Heart left ventricle (tissue), 16 donors: Measurements from ENCODE around the gene SPC24. TPM values are rescaled to one million over a fixed set of nuclear protein-coding genes. Genes with fewer than 3 reads are reported as not detected.
A peak's percentile ranks its signal among the peaks of the same experiment; 100 is the strongest.
"Not testable (repeated sequence)": the region's sequence is repeated elsewhere in the genome, so short reads cannot be mapped to it uniquely, and the experiment has no call there.

ENCODE experiments used
- ATAC-seq, 4 donors: fragments of 200-7000 bp; cut with Tn5 transposase; one replicate each; pipeline ENCODE4 v1.9.1; 2020 to 2022; ENCODE audit warnings: moderate library complexity in 4 of 4, mild to moderate bottlenecking in 3 of 4, moderate number of reproducible peaks in 1 of 4
- DNase-seq, 5 donors: peaks; one replicate each; pipeline ENCODE4 v3.0.0-alpha.2; 2020
- H3K27ac ChIP-seq, 12 donors: fragments of 200-600 bp; sonication (generic) in 4 of 12; one replicate each; pipeline versions ENCODE4 v1.5.0 to v1.8.0; 2016 to 2022; ENCODE audit warnings: mild to moderate bottlenecking in 2 of 12
- H3K27me3 ChIP-seq, 9 donors: fragments of 200-600 bp; sonication (generic) in 2 of 9; one replicate each; pipeline versions ENCODE4 v1.5.1 to v1.8.0; 2016 to 2022; ENCODE audit warnings: mild to moderate bottlenecking in 3 of 9
- H3K36me3 ChIP-seq, 9 donors: fragments of 200-600 bp; sonication (generic) in 2 of 9; one replicate each; pipeline versions ENCODE4 v1.5.0 to v1.8.0; 2018 to 2022; ENCODE audit warnings: mild to moderate bottlenecking in 2 of 9
- H3K4me1 ChIP-seq, 12 donors: fragments of 200-600 bp; sonication (generic) in 4 of 12; one replicate each; pipeline versions ENCODE4 v1.5.0 to v1.8.0; 2016 to 2022; ENCODE audit warnings: mild to moderate bottlenecking in 3 of 12
- H3K4me3 ChIP-seq, 12 donors: fragments of 200-600 bp; sonication (generic) in 4 of 12; one replicate each; pipeline versions ENCODE4 v1.5.0 to v1.8.0; 2017 to 2022; ENCODE audit warnings: mild to moderate bottlenecking in 9 of 12, moderate library complexity in 4 of 12
- H3K9me3 ChIP-seq, 12 donors: fragments of 200-600 bp; sonication (generic) in 4 of 12; one replicate each; pipeline versions ENCODE4 v1.5.0 to v1.8.0; 2016 to 2022; ENCODE audit warnings: mild to moderate bottlenecking in 1 of 12
- POLR2A ChIP-seq, 2 donors: fragments of 450-650 bp; IDR thresholded peaks; one replicate each; pipeline ENCODE4 v1.6.1; 2017; ENCODE audit warnings: antibody characterized with exemption in 2 of 2, mild to moderate bottlenecking in 2 of 2, moderate library complexity in 2 of 2
- WGBS, 4 donors: extraction: QIAGEN DNeasy Blood & Tissue Kit in 2 of 4; methylation state at CpG; one replicate each; pipeline versions ENCODE4 v1.1.5 to v1.1.7; 2013 to 2018; 5-methylcytosine and 5-hydroxymethylcytosine counted together
- intact Hi-C, 10 donors: fragments of 100-400 bp; cut with DNase I; formaldehyde crosslinking; loops; one replicate each; pipeline versions ENCODE4 v1.11.1 to v1.14.2; 2022
- polyA plus RNA-seq, 2 donors: library from polyadenylated mRNA; stranded (reverse); fragments of 200-250 nt; gene quantifications; one replicate each; pipeline ENCODE4 v1.2.3, GENCODE V29; 2013
- total RNA-seq, 9 donors: library from RNA; depleted of rRNA in 2 of 9; stranded (reverse); fragments of >200 nt in 2 of 9; fragmentation: NEBNext Ultra II Directional in 3 of 9; extraction: Animal tissue kit (Norgen Biotek cat#: 25700) in 3 of 9; gene quantifications; one replicate each; pipeline versions ENCODE4 v1.1.0 to v1.2.4, GENCODE V29; 2016 to 2023
- TF ChIP-seq, protein P1 (sequence below), 12 donors: fragments of 200-600 bp; sonication (generic) in 4 of 12; IDR thresholded peaks; one replicate each; pipeline versions ENCODE4 v1.5.0 to v1.8.0; 2018 to 2022; ENCODE audit warnings: antibody characterized with exemption in 12 of 12, mild to moderate bottlenecking in 5 of 12
- donor health status: ischemic (EF 13 %, LVEDD 7.1; RV severe dilation, severe dysfunction).
- donor health status: healthy with polysubstance abuse.
- donor health status: DM: no; HTN: yes; CAD: no.
- donor health status: DM: no; HTN: no; CAD: no.
- donor health status: ischemic (EF 25% LVEDD 6.9; RV normal size, moderate dysfunction).
- donor health status: ischemic (EF 25% LVEDD 5.7; RV mildly dilated, moderate dysfunction).
- donor health status: healthy.
- donor health status: DM: yes; HTN: yes; CAD: no.
- donor health status: ischemic (EF 35%, LVEDD 5.7; RV mildly dilated, moderate dysfunction).
- donor health status: nonischemic (EF 11% LVEDD 7.7; RV severe dilation, severe dysfunction).
- donor health status: DM: yes; HTN: yes; CAD: no.
- donor health status: PGD.
- donor health status: ischemic (EF 29% LVEDD 5.4; RV normal size, mild dysfunction).
- donor health status: nonischemic (EF 23%, LVEDD 6.1; RV moderate dilation, normal function).

Gene SPC24
- total and polyA plus RNA-seq, 11 donors: 1.4 to 10.7 (median 4.9) TPM

DNA sequence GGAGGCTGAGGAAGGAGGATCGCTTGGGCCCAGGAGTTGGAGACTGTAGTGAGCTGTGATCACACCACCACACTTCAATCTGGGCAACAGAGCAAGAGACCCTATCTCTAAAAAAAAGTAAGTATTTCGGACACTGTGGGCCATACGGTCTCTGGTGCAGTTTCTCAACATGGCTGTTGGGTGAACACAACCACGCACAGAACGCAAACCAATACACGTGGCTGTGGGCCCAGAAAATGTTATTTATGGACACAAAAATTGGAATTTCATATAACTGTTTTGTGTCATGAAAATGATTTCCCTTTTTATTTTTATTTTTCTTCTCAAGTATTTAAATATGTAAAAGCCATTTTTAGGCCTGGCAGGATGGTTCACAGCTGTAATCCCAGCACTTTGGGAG, 46.8 kb downstream of the SPC24 start:
- H3K36me3 ChIP-seq: peaks cover 7 to 100% (median 96%) of the 10 kb centered on the region in 9 donors
- no peak overlapping the region for H3K4me3 ChIP-seq
- intact Hi-C loops: no loop called here
- TF ChIP-seq, protein P1, sequence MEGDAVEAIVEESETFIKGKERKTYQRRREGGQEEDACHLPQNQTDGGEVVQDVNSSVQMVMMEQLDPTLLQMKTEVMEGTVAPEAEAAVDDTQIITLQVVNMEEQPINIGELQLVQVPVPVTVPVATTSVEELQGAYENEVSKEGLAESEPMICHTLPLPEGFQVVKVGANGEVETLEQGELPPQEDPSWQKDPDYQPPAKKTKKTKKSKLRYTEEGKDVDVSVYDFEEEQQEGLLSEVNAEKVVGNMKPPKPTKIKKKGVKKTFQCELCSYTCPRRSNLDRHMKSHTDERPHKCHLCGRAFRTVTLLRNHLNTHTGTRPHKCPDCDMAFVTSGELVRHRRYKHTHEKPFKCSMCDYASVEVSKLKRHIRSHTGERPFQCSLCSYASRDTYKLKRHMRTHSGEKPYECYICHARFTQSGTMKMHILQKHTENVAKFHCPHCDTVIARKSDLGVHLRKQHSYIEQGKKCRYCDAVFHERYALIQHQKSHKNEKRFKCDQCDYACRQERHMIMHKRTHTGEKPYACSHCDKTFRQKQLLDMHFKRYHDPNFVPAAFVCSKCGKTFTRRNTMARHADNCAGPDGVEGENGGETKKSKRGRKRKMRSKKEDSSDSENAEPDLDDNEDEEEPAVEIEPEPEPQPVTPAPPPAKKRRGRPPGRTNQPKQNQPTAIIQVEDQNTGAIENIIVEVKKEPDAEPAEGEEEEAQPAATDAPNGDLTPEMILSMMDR (IDR thresholded peaks at IDR 0.05): no peak
- TF ChIP-seq POLR2A (IDR thresholded peaks at IDR 0.05): no peak
- no peaks in the 10 kb centered on the region for H3K9me3 ChIP-seq
- no peak for DNase-seq
- no peak overlapping the region for H3K27ac ChIP-seq
- no peaks in the 10 kb centered on the region for H3K4me1 ChIP-seq
- 92 to 95% (median 94%) methylated on average over 6 of the region's 6 CpGs for WGBS, 4 donors
- H3K27me3 ChIP-seq: no peaks in the 10 kb centered on the region
- no peak for ATAC-seq

DNA sequence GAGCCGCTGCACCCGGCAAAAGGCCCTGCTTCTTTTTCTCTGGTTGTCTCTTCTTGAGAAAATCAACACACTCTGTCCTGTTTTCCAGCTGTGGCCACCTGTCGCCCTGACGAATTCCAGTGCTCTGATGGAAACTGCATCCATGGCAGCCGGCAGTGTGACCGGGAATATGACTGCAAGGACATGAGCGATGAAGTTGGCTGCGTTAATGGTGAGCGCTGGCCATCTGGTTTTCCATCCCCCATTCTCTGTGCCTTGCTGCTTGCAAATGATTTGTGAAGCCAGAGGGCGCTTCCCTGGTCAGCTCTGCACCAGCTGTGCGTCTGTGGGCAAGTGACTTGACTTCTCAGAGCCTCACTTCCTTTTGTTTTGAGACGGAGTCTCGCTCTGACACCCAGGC, 49.1 kb downstream of the SPC24 start:
- no peak for TF ChIP-seq POLR2A (IDR thresholded peaks at IDR 0.05)
- TF ChIP-seq, protein P1 (IDR thresholded peaks at IDR 0.05): peak in 2 of 12 donors; percentile 7 to 15
- Histone ChIP-seq H3K27me3 (no peaks in the 10 kb centered on the region), H3K4me1 (no peaks in the 10 kb centered on the region), H3K36me3 (peaks cover 2 to 100% (median 98%) of the 10 kb centered on the region in 9 donors), H3K27ac (peak overlapping the region in 3 of 12 donors; percentile 10 to 43 (median 39)), H3K9me3 (no peaks in the 10 kb centered on the region), H3K4me3 (no peak overlapping the region)
- 66 to 83% (median 75%) methylated on average over 13 of the region's 13 CpGs for WGBS, 4 donors
- peak; percentile 58 to 83 (median 72) for ATAC-seq
- intact Hi-C loops: no loop called here
- DNase-seq: peak; percentile 56 to 88 (median 74)

DNA sequence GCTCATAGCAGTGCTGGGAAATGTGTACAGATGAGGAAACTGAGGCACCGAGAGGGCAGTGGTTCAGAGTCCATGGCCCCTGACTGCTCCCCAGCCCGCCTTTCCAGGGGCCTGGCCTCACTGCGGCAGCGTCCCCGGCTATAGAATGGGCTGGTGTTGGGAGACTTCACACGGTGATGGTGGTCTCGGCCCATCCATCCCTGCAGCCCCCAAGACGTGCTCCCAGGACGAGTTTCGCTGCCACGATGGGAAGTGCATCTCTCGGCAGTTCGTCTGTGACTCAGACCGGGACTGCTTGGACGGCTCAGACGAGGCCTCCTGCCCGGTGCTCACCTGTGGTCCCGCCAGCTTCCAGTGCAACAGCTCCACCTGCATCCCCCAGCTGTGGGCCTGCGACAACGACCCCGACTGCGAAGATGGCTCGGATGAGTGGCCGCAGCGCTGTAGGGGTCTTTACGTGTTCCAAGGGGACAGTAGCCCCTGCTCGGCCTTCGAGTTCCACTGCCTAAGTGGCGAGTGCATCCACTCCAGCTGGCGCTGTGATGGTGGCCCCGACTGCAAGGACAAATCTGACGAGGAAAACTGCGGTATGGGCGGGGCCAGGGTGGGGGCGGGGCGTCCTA, 50.5 kb downstream of the SPC24 start:
- TF ChIP-seq POLR2A (IDR thresholded peaks at IDR 0.05): no peak
- TF ChIP-seq, protein P1 (IDR thresholded peaks at IDR 0.05): no peak
- ATAC-seq (peak in 2 of 4 donors; percentile 4 to 31), DNase-seq (no peak)
- peaks cover 0 to 3% (median 0%) of the 10 kb centered on the region in 12 donors for H3K4me1 ChIP-seq
- H3K27ac ChIP-seq: no peak overlapping the region
- H3K9me3 ChIP-seq: no peaks in the 10 kb centered on the region
- no peak overlapping the region for H3K4me3 ChIP-seq
- intact Hi-C loops: no loop called here
- H3K27me3 ChIP-seq: no peaks in the 10 kb centered on the region
- H3K36me3 ChIP-seq: peaks cover 4 to 99% (median 96%) of the 10 kb centered on the region in 9 donors
- WGBS, 4 donors: 90 to 94% (median 93%) methylated on average over 11 to 36 of the region's 36 CpGs

DNA sequence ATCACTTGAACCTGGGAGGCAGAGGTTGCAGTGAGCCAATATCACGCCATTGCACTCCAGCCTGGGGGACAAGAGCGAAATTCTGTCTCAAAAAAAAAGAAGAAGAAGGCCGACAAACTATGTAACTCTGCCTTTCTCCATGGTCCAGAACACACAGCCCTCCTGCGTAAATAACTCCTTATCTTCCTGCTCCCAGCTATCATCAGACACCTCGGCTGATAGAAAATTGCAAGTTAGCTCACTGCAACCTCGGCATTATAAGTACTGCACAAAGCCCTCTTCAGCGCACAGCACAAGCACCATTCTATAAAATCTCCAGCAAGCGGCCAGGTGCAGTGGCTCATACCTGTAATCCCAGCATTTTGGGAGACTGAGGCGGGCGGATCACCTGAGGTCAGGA, 51.9 kb downstream of the SPC24 start:
- WGBS, 4 donors: 80 to 88% (median 83%) methylated on average over 10 of the region's 10 CpGs
- not testable (repeated sequence) for H3K27ac ChIP-seq

More for the DNA sequence above, 51.9 kb downstream of the SPC24 start:
- H3K4me3 ChIP-seq, intact Hi-C loops, DNase-seq, H3K27me3 ChIP-seq, H3K9me3 ChIP-seq, ATAC-seq: not testable (repeated sequence)
- peaks cover 2 to 87% (median 82%) of the 10 kb centered on the region in 9 donors for H3K36me3 ChIP-seq
- H3K4me1 ChIP-seq: peaks cover 0 to 10% (median 6%) of the 10 kb centered on the region in 12 donors
